PFSK-1 (cell line): Measurements from ENCODE around the gene UNCX.

Experiments
- FOXP2 ChIP-seq: optimal IDR thresholded peaks from 2 replicates; pipeline ENCODE3; 2011; ENCODE audit warnings: borderline replicate concordance, control low read depth, inconsistent platforms; ENCODE audit not compliant: insufficient read depth; ENCODE audit errors: extremely low read length, extremely low read depth
- POLR2AphosphoS5 ChIP-seq: IDR thresholded peaks from 2 replicates; pipeline ENCODE4 v1.6.1; 2012; ENCODE audit warnings: low read depth, mild to moderate bottlenecking, control low read depth, low read length, moderate library complexity
- SIN3A ChIP-seq: IDR thresholded peaks from 2 replicates; pipeline ENCODE4 v1.6.1; 2012; ENCODE audit warnings: mild to moderate bottlenecking, low read length, moderate library complexity, borderline replicate concordance; ENCODE audit not compliant: insufficient read depth
- TAF1 ChIP-seq: IDR thresholded peaks from 2 replicates; pipeline ENCODE4 v1.6.1; 2012; ENCODE audit warnings: low read length, control low read depth, borderline replicate concordance; ENCODE audit not compliant: insufficient read depth
- TF ChIP-seq, protein P1 (sequence below), 2 experiments: IDR thresholded peaks; 2 replicates each; pipeline versions ENCODE4 v1.6.1 to v1.8.0; 2011 to 2012; ENCODE audit warnings: low read depth in 2 of 2, low read length in 2 of 2, control low read depth in 1 of 2, inconsistent platforms in 1 of 2, mild to moderate bottlenecking in 1 of 2, moderate library complexity in 1 of 2; ENCODE audit not compliant: insufficient read depth in 1 of 2

UNCX gene

DNA sequence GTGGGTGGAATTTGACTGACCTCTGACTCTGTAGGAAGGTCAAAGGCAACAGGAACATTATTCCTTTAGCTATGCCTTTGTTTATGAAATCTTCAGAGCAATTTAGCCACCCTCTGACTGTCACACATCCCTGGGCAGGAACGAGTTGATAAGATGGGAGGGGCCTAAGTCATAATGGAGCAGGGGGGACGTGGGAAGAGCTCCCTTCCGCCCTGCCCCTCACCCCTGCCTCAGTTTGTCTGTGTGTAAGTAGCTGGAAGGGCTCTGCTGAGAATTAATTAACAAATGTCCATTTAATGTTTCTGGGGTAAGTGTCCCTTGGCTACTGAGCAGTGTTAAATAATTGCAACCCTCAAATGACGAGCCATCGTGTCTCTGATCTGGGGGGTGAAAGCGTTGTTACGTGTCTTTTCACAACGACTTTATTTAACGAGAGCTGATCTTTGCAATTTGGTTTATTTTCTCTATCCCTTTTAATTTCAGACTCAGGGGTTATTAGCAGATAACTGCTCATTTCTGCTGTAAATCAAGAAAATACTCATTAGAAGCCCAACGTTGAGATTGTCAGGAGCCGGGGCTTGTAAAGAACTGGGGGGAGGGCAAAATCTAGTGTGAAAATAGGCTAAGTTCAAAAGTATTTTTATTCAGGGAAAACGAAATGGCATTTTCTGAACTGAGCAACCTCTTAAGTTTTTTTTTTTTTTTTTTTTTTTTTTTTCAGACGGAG is 12.5 kb upstream of the UNCX start:
- TF ChIP-seq, protein P1, sequence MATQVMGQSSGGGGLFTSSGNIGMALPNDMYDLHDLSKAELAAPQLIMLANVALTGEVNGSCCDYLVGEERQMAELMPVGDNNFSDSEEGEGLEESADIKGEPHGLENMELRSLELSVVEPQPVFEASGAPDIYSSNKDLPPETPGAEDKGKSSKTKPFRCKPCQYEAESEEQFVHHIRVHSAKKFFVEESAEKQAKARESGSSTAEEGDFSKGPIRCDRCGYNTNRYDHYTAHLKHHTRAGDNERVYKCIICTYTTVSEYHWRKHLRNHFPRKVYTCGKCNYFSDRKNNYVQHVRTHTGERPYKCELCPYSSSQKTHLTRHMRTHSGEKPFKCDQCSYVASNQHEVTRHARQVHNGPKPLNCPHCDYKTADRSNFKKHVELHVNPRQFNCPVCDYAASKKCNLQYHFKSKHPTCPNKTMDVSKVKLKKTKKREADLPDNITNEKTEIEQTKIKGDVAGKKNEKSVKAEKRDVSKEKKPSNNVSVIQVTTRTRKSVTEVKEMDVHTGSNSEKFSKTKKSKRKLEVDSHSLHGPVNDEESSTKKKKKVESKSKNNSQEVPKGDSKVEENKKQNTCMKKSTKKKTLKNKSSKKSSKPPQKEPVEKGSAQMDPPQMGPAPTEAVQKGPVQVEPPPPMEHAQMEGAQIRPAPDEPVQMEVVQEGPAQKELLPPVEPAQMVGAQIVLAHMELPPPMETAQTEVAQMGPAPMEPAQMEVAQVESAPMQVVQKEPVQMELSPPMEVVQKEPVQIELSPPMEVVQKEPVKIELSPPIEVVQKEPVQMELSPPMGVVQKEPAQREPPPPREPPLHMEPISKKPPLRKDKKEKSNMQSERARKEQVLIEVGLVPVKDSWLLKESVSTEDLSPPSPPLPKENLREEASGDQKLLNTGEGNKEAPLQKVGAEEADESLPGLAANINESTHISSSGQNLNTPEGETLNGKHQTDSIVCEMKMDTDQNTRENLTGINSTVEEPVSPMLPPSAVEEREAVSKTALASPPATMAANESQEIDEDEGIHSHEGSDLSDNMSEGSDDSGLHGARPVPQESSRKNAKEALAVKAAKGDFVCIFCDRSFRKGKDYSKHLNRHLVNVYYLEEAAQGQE (IDR thresholded peaks at IDR 0.05; ENCODE audit: insufficient read depth in 1 of 2, low read depth in 2 of 2, low read length in 2 of 2) = no peak
- TF ChIP-seq POLR2AphosphoS5 (no peak), SIN3A (no peak), FOXP2 (no peak), TAF1 (no peak)

GRCh38 chr7:1220977-1221745 is 11.5 kb upstream of the UNCX start:
- TF ChIP-seq, protein P1 (IDR thresholded peaks at IDR 0.05; ENCODE audit: insufficient read depth in 1 of 2, low read depth in 2 of 2, low read length in 2 of 2) = no peak
- TF ChIP-seq FOXP2 = no peak
- no peak for TF ChIP-seq SIN3A
- no peak for TF ChIP-seq TAF1
- TF ChIP-seq POLR2AphosphoS5 = no peak

DNA sequence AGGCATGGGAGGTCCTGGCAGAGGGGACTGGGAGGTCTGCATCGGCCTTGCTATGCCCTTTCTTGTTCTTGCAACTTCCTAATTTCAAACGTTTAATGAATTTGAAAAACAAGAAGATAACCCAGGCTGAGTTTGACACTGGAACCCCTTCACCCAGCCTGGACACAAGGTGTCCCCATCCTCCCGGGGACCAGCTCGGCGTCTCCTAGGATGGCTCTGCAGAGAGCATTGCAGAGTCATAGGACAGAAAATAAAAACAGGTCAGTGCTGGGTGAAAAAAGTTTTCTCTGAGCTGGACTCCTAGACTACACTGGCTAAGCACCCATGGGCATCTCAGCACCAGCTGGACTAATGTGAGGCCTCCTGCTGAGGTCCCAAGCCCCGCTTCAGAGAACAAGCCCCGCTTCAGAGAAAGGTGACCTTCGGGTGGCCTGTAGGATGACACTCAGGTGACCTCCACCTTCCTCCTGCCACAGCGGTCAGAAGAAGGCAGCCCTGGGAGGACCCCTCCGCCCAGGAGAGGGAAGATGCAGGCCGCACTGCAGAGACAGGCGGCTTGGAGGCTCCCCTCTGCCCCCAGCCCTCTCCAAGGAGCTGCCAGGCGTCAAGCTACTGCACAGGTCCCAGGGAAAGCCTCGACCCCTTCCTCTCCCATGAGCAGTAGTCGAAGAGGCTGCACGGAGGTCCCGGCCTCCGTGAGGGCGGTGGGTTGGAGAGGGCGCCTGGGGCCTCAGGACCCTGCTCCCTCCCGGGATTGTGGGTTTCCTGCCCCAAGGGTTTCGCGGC is 9.3 kb upstream of the UNCX start:
- TF ChIP-seq FOXP2 (no peak), SIN3A (no peak), POLR2AphosphoS5 (no peak), TAF1 (no peak)
- TF ChIP-seq, protein P1 (IDR thresholded peaks at IDR 0.05; ENCODE audit: insufficient read depth in 1 of 2, low read depth in 2 of 2, low read length in 2 of 2) = no peak

GRCh38 chr7:1224086-1224716 is 8.5 kb upstream of the UNCX start:
- TF ChIP-seq POLR2AphosphoS5 (no peak), TAF1 (no peak), FOXP2 (no peak), SIN3A (no peak)
- TF ChIP-seq, protein P1 (IDR thresholded peaks at IDR 0.05; ENCODE audit: insufficient read depth in 1 of 2, low read depth in 2 of 2, low read length in 2 of 2) = no peak
